SK-N-SH (cell line): ENCODE measurements around the gene PLAC1. TPM values are rescaled to one million over a fixed set of nuclear protein-coding genes. Genes with fewer than 3 reads are reported as not detected.

Experiments used
- CTCF ChIA-PET: fragments of 300-600, 350-600 bp; formaldehyde crosslinking; extraction: SDS; loops from one replicate; lab custom pipeline; 2021; lab: Yijun Ruan, JAX
- POLR2A ChIA-PET: fragments of 350-600 bp; sonication (Branson Sonifier 250); formaldehyde crosslinking; extraction: SDS; loops from one replicate; lab custom pipeline; 2020; ENCODE audit warnings: antibody characterized with exemption, inconsistent platforms; lab: Yijun Ruan, JAX
- DNase-seq: peaks from one replicate; pipeline ENCODE4 v3.0.0; 2012
- H2AFZ ChIP-seq: fragments of 200-600 bp; sonication (generic); 2 replicates; pipeline ENCODE4 v1.8.1; 2016; ENCODE audit warnings: antibody characterized with exemption, mild to moderate bottlenecking, low read depth
- H3F3A ChIP-seq: fragments of 200-600 bp; sonication (generic); replicated peaks from 2 replicates; pipeline ENCODE3; 2016; ENCODE audit warnings: antibody characterized with exemption, mild to moderate bottlenecking; ENCODE audit not compliant: insufficient read depth
- H3K27ac ChIP-seq, 2 experiments: fragments of 200-500 bp in 1 of 2; fragments of 200-600 bp in 1 of 2; sonication (Bioruptor generic) in 1 of 2; sonication (generic), shearing (Covaris generic) in 1 of 2; 2 replicates each; pipeline versions ENCODE4 v1.5.1 to v1.6.1; 2014 to 2016; ENCODE audit warnings: low read depth in 2 of 2, inconsistent platforms in 1 of 2, low read length in 1 of 2, mild to moderate bottlenecking in 1 of 2, mixed read lengths in 1 of 2
- H3K27me3 ChIP-seq: fragments of 200-600 bp; sonication (generic), shearing (Covaris generic); 2 replicates; pipeline ENCODE4 v1.6.1; 2016; ENCODE audit warnings: mixed run types; ENCODE audit not compliant: insufficient read depth
- H3K36me3 ChIP-seq, 2 experiments: fragments of 200-500 bp in 1 of 2; fragments of 200-600 bp in 1 of 2; sonication (Bioruptor generic) in 1 of 2; sonication (generic) in 1 of 2; replicated peaks in 1 of 2; 2 replicates each; pipeline versions ENCODE3 to v1.5.1; 2014 to 2016; ENCODE audit warnings: low read length in 1 of 2, mild to moderate bottlenecking in 1 of 2; ENCODE audit not compliant: insufficient read depth in 2 of 2, control insufficient read depth in 1 of 2
- H3K4me1 ChIP-seq, 2 experiments: fragments of 200-500 bp in 1 of 2; fragments of 200-600 bp in 1 of 2; sonication (Bioruptor generic) in 1 of 2; sonication (generic), shearing (Covaris generic) in 1 of 2; 2 replicates each; pipeline versions ENCODE4 v1.5.1 to v1.6.1; 2014 to 2016; ENCODE audit warnings: low read depth in 1 of 2, low read length in 1 of 2, mixed run types in 1 of 2; ENCODE audit not compliant: insufficient read depth in 2 of 2, control insufficient read depth in 1 of 2
- H3K4me2 ChIP-seq: fragments of 200-600 bp; sonication (generic), shearing (Covaris generic); 2 replicates; pipeline ENCODE4 v1.6.1; 2017; ENCODE audit warnings: mixed run types
- H3K4me3 ChIP-seq, 2 experiments: fragments of 200-500 bp in 1 of 2; fragments of 200-600 bp in 1 of 2; sonication (Bioruptor generic) in 1 of 2; sonication (generic), shearing (Covaris generic) in 1 of 2; 2 replicates each; pipeline versions ENCODE4 v1.5.1 to v1.8.1; 2014 to 2016; ENCODE audit warnings: low read depth in 2 of 2, inconsistent platforms in 1 of 2, low read length in 1 of 2, mild to moderate bottlenecking in 1 of 2, mixed read lengths in 1 of 2, moderate library complexity in 1 of 2
- H3K79me2 ChIP-seq: fragments of 200-600 bp; sonication (generic); 2 replicates; pipeline ENCODE4 v1.8.1; 2017; ENCODE audit warnings: mild to moderate bottlenecking; ENCODE audit not compliant: insufficient read depth
- H3K9ac ChIP-seq: fragments of 200-600 bp; sonication (generic); 2 replicates; pipeline ENCODE4 v1.6.1; 2017; ENCODE audit warnings: mixed run types
- H3K9me2 ChIP-seq: fragments of 200-600 bp; sonication (generic); 2 replicates; pipeline ENCODE4 v1.6.1; 2017; ENCODE audit warnings: mixed run types
- H3K9me3 ChIP-seq: fragments of 200-600 bp; sonication (generic); 2 replicates; pipeline ENCODE4 v1.6.1; 2017; ENCODE audit warnings: mixed run types, mild to moderate bottlenecking, moderate library complexity
- H4K20me1 ChIP-seq: fragments of 200-600 bp; sonication (generic); 2 replicates; pipeline ENCODE4 v1.6.1; 2017; ENCODE audit warnings: mild to moderate bottlenecking, mixed run types; ENCODE audit not compliant: insufficient read depth
- CTCF ChIP-seq: fragments of 200-600 bp; sonication (generic); IDR thresholded peaks from 2 replicates; pipeline ENCODE4 v1.6.1; 2017; ENCODE audit warnings: antibody characterized with exemption, mild to moderate bottlenecking, moderate library complexity
- FOSL2 ChIP-seq: IDR thresholded peaks from 2 replicates; pipeline ENCODE4 v1.4.0; 2012; ENCODE audit warnings: low read depth, mild to moderate bottlenecking, moderate library complexity, borderline replicate concordance
- FOXM1 ChIP-seq: IDR thresholded peaks from 2 replicates; pipeline ENCODE4 v1.4.0; 2012; ENCODE audit warnings: low read depth, mild to moderate bottlenecking
- GABPA ChIP-seq: IDR thresholded peaks from 2 replicates; pipeline ENCODE4 v1.4.0; 2012; ENCODE audit warnings: low read depth, mild to moderate bottlenecking
- JUND ChIP-seq: IDR thresholded peaks from 2 replicates; pipeline ENCODE4 v1.4.0; 2012
- MEF2A ChIP-seq: IDR thresholded peaks from 2 replicates; pipeline ENCODE4 v1.4.0; 2012; ENCODE audit warnings: low read depth, borderline replicate concordance
- MXI1 ChIP-seq: IDR thresholded peaks from 2 replicates; pipeline ENCODE4 v1.6.1; 2012; ENCODE audit warnings: mild to moderate bottlenecking, low read depth, low read length, improper control_type of control experiment
- NFIC ChIP-seq: IDR thresholded peaks from 2 replicates; pipeline ENCODE4 v1.4.0; 2012; ENCODE audit warnings: borderline replicate concordance
- NRF1 ChIP-seq: IDR thresholded peaks from 2 replicates; pipeline ENCODE4 v1.6.1; 2012; ENCODE audit warnings: low read depth, mild to moderate bottlenecking, low read length
- POLR2AphosphoS5 ChIP-seq: IDR thresholded peaks from 2 replicates; pipeline ENCODE4 v1.6.1; 2012; ENCODE audit warnings: low read depth, low read length
- RFX5 ChIP-seq: IDR thresholded peaks from 2 replicates; pipeline ENCODE4 v1.6.1; 2012; ENCODE audit warnings: mild to moderate bottlenecking, improper control_type of control experiment, low read length
- RXRA ChIP-seq: IDR thresholded peaks from 2 replicates; pipeline ENCODE4 v1.4.0; 2012; ENCODE audit warnings: low read depth, mild to moderate bottlenecking, borderline replicate concordance
- SIN3A ChIP-seq: IDR thresholded peaks from 2 replicates; pipeline ENCODE4 v1.6.1; 2012; ENCODE audit warnings: low read depth, mild to moderate bottlenecking, low read length, moderate library complexity, borderline replicate concordance
- SMC3 ChIP-seq: IDR thresholded peaks from 2 replicates; pipeline ENCODE4 v1.6.1; 2012; ENCODE audit warnings: low read depth, low read length, improper control_type of control experiment
- TCF12 ChIP-seq: IDR thresholded peaks from 2 replicates; pipeline ENCODE4 v1.4.0; 2012
- TEAD4 ChIP-seq: IDR thresholded peaks from 2 replicates; pipeline ENCODE4 v1.4.0; 2012; ENCODE audit warnings: mild to moderate bottlenecking, borderline replicate concordance; ENCODE audit not compliant: insufficient read depth
- USF1 ChIP-seq: IDR thresholded peaks from 2 replicates; pipeline ENCODE4 v1.4.0; 2012; ENCODE audit warnings: low read depth, borderline replicate concordance
- USF2 ChIP-seq: fragments of 150-350 bp; IDR thresholded peaks from 2 replicates; pipeline ENCODE4 v1.6.1; 2017; ENCODE audit warnings: antibody characterized with exemption, low read length, low read depth, borderline replicate concordance
- YY1 ChIP-seq: IDR thresholded peaks from 2 replicates; pipeline ENCODE4 v1.4.0; 2012; ENCODE audit warnings: low read depth, mild to moderate bottlenecking
- WGBS: methylation state at CpG from one replicate; pipeline ENCODE4 v1.1.6; 2017; ENCODE audit warnings: low lambda C conversion rate; 5-methylcytosine and 5-hydroxymethylcytosine counted together
- polyA plus RNA-seq, 3 experiments: library from polyadenylated mRNA; depleted of rRNA; stranded (reverse); fragments of >200 nt; gene quantifications; 2 replicates each; pipeline ENCODE4 v1.2.3, GENCODE V29; 2012
- TF ChIP-seq, protein P1 (sequence below): IDR thresholded peaks from 2 replicates; pipeline ENCODE4; 2012

PLAC1 gene
- polyA plus RNA-seq, 1 of the 3 experiments (the other 2 are of a cell fraction): 50.9 TPM

DNA sequence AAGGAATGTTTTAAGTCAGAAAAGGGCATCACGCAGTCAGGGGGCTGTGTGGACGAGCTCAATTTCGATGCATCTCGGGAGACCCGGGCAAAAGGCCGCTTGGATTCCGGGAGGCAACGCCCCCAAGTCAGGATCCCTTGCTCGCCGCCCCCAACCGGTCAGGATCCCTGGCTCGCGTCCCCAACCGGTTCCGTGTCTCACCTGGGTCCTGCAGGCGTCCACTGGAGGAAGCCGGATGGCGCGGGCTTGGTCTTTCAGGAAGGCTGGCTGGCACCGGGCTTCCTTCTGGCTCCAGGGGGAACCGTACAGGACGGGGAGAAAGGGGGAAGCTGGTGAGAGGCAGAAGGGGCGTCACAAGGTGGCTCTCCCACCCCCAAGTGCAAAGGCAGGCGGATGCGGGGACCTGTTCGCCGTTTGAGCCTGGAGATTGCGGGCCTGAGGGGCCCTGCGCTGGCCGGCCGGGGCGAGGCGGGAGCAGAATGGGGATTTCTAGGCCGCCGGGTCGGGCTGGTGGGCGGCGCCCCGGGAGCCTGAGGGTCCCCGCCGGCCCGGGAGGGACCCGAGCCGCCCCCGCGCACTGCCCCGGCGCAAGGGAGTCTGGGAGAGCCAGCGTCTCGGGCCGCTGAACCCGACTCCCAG lies 113.6 kb downstream of the PLAC1 start:
- 0 out of 2 replicates have a peak overlapping the region, but pooled peaks have one; percentile 20 for H2AFZ ChIP-seq
- peaks cover 0 to 6% of the 10 kb centered on the region in 2 experiments; a peak in 2 of 4 replicates for H3K4me1 ChIP-seq
- peak; percentile 49 for DNase-seq
- no peaks in the 10 kb centered on the region for H3K9me2 ChIP-seq
- no peak overlapping the region for H3K9ac ChIP-seq
- H3K4me2 ChIP-seq: no peak overlapping the region
- no peaks in the 10 kb centered on the region for H3K9me3 ChIP-seq
- ChIA-PET POLR2A (no interaction called here), CTCF (interaction anchor here (0.9 to 1.0 kb wide), 2 partner anchors 24 to 238 kb away, joined by 3 read pairs; no protein-coding TSS in a partner anchor)
- peaks cover 3% of the 10 kb centered on the region; the same call in 1 of the 2 replicates for H4K20me1 ChIP-seq
- peak overlapping the region; percentile 37 to 67; a peak in 3 of 4 replicates for H3K27ac ChIP-seq
- H3K27me3 ChIP-seq: no peaks in the 10 kb centered on the region
- WGBS: 52% methylated on average over 24 of the region's 52 CpGs
- peaks cover 38% of the 10 kb centered on the region for H3K79me2 ChIP-seq
- H3F3A ChIP-seq: peaks cover 47% of the 10 kb centered on the region
- TF ChIP-seq JUND: no peak
- no peak for TF ChIP-seq RXRA
- TF ChIP-seq RFX5: no peak
- TF ChIP-seq FOXM1: no peak
- no peak for TF ChIP-seq MEF2A
- TF ChIP-seq USF2: no peak
- TF ChIP-seq NFIC: no peak
- TF ChIP-seq MXI1: no peak
- no peak for TF ChIP-seq CTCF
- no peak for TF ChIP-seq YY1
- no peak for TF ChIP-seq SMC3
- no peak for TF ChIP-seq USF1
- no peak for TF ChIP-seq SIN3A
- no peak for TF ChIP-seq FOSL2
- TF ChIP-seq NRF1: no peak
- no peak for TF ChIP-seq TEAD4
- no peak for TF ChIP-seq POLR2AphosphoS5
- no peak for TF ChIP-seq GABPA
- TF ChIP-seq, protein P1, sequence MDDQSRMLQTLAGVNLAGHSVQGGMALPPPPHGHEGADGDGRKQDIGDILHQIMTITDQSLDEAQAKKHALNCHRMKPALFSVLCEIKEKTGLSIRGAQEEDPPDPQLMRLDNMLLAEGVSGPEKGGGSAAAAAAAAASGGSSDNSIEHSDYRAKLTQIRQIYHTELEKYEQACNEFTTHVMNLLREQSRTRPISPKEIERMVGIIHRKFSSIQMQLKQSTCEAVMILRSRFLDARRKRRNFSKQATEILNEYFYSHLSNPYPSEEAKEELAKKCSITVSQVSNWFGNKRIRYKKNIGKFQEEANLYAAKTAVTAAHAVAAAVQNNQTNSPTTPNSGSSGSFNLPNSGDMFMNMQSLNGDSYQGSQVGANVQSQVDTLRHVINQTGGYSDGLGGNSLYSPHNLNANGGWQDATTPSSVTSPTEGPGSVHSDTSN: no peak
- no peak for TF ChIP-seq TCF12
- H3K4me3 ChIP-seq: peak overlapping the region in 1 of 2 experiments; percentile 15; a peak in 2 of 4 replicates
- H3K36me3 ChIP-seq: peaks cover 17 to 20% of the 10 kb centered on the region in 2 experiments
